GM23338 (cell line): ENCODE data around the gene DHX8. TPM values are rescaled to one million over a fixed set of nuclear protein-coding genes. Genes with fewer than 3 reads are reported as not detected.

Source experiments
- ATAC-seq: fragments of 200-7000 bp; cut with Tn5 transposase; 3 replicates; pipeline ENCODE4 v1.9.1; 2020
- DNase-seq: peaks from one replicate; pipeline ENCODE4 v3.0.0-alpha.2; 2015; ENCODE audit warnings: low spot score
- H2AFZ ChIP-seq: fragments of 200-600 bp; sonication (generic); 2 replicates; pipeline ENCODE4 v1.8.0; 2016; ENCODE audit warnings: antibody characterized with exemption, mild to moderate bottlenecking, moderate library complexity
- H3F3A ChIP-seq: fragments of 200-600 bp; sonication (generic); replicated peaks from 2 replicates; pipeline ENCODE4 v1.8.0; 2017; ENCODE audit warnings: antibody characterized with exemption, mixed run types, low read depth
- H3K27ac ChIP-seq: fragments of 200-600 bp; sonication (generic); 2 replicates; pipeline ENCODE4 v1.6.1; 2016; ENCODE audit warnings: low read depth
- H3K27me3 ChIP-seq: fragments of 200-600 bp; sonication (generic); 2 replicates; pipeline ENCODE4 v1.8.0; 2016; ENCODE audit warnings: mild to moderate bottlenecking, mixed run types, moderate library complexity; ENCODE audit not compliant: insufficient read depth
- H3K36me3 ChIP-seq: fragments of 200-600 bp; sonication (generic); 2 replicates; pipeline ENCODE4 v1.8.0; 2016; ENCODE audit warnings: mild to moderate bottlenecking; ENCODE audit not compliant: insufficient read depth
- H3K4me1 ChIP-seq: fragments of 200-600 bp; sonication (generic); 2 replicates; pipeline ENCODE4 v1.8.0; 2016; ENCODE audit warnings: mild to moderate bottlenecking, moderate library complexity; ENCODE audit not compliant: insufficient read depth
- H3K4me2 ChIP-seq: fragments of 200-600 bp; sonication (generic); 2 replicates; pipeline ENCODE4 v1.7.1; 2017; ENCODE audit warnings: mixed run types
- H3K4me3 ChIP-seq: fragments of 200-600 bp; sonication (generic); 2 replicates; pipeline ENCODE4 v1.6.1; 2016; ENCODE audit warnings: mixed run types
- H3K79me2 ChIP-seq: fragments of 200-600 bp; sonication (generic); replicated peaks from 2 replicates; pipeline ENCODE4 v1.8.0; 2017; ENCODE audit warnings: mild to moderate bottlenecking; ENCODE audit not compliant: insufficient read depth
- H3K9me2 ChIP-seq: fragments of 200-600 bp; sonication (generic); 2 replicates; pipeline ENCODE4 v1.8.0; 2017; ENCODE audit not compliant: insufficient read depth
- H4K20me1 ChIP-seq: fragments of 200-600 bp; sonication (generic); replicated peaks from 2 replicates; pipeline ENCODE4 v1.8.0; 2017; ENCODE audit warnings: mild to moderate bottlenecking; ENCODE audit not compliant: insufficient read depth
- H3K27ac Mint-ChIP-seq: 2 replicates; pipeline ENCODE4 v1.8.0; 2020; ENCODE audit warnings: inconsistent platforms, mild to moderate bottlenecking, moderate library complexity, mixed read lengths
- H3K27me3 Mint-ChIP-seq: 3 replicates; pipeline ENCODE4 v1.8.0; 2022; ENCODE audit warnings: low read depth, mild to moderate bottlenecking, moderate library complexity, mixed read lengths, inconsistent platforms; ENCODE audit not compliant: insufficient read depth, poor library complexity
- H3K36me3 Mint-ChIP-seq: 3 replicates; pipeline ENCODE4 v1.8.0; 2021; ENCODE audit warnings: low read depth, mild to moderate bottlenecking, inconsistent platforms, moderate library complexity, mixed read lengths
- H3K4me1 Mint-ChIP-seq: 3 replicates; pipeline ENCODE4 v1.8.0; 2020; ENCODE audit warnings: mild to moderate bottlenecking, inconsistent platforms, mixed read lengths
- H3K4me3 Mint-ChIP-seq: 3 replicates; pipeline ENCODE4 v1.8.0; 2021; ENCODE audit warnings: moderate library complexity, mild to moderate bottlenecking, inconsistent platforms, mixed read lengths
- H3K9me3 Mint-ChIP-seq: 3 replicates; pipeline ENCODE4 v1.8.0; 2020; ENCODE audit warnings: moderate library complexity, mild to moderate bottlenecking, inconsistent platforms, mixed read lengths
- CREB1 ChIP-seq: fragments of 250-450 bp; sonication (Bioruptor Pico); IDR thresholded peaks from 2 replicates; pipeline ENCODE4 v1.5.0; 2020; ENCODE audit warnings: low read depth, mild to moderate bottlenecking, moderate library complexity
- ETS1 ChIP-seq: IDR thresholded peaks from 2 replicates; pipeline ENCODE4 v1.6.1; 2016; ENCODE audit warnings: antibody characterized with exemption
- EZH2 ChIP-seq: fragments of 200-600 bp; sonication (generic); IDR thresholded peaks from one replicate; pipeline ENCODE4 v1.8.0; 2017; ENCODE audit warnings: antibody characterized with exemption, mild to moderate bottlenecking, low read depth; ENCODE audit not compliant: unreplicated experiment
- JUNB ChIP-seq: IDR thresholded peaks from one replicate; pipeline ENCODE4 v1.6.1; 2016; ENCODE audit warnings: antibody characterized with exemption; ENCODE audit not compliant: unreplicated experiment
- NANOG ChIP-seq: IDR thresholded peaks from 2 replicates; pipeline ENCODE4 v1.6.1; 2016; ENCODE audit warnings: antibody characterized with exemption, borderline replicate concordance
- POLR2AphosphoS5 ChIP-seq: IDR thresholded peaks from 2 replicates; pipeline ENCODE4 v1.6.1; 2016; ENCODE audit warnings: antibody characterized with exemption, low read depth
- ZNF114 ChIP-seq: fragments of 250-450 bp; sonication (Bioruptor Pico); IDR thresholded peaks from 2 replicates; pipeline ENCODE4 v1.5.0; 2020; ENCODE audit warnings: mild to moderate bottlenecking, moderate library complexity
- ZNF331 ChIP-seq: fragments of 250-450 bp; sonication (Bioruptor Pico); IDR thresholded peaks from 2 replicates; pipeline ENCODE4 v1.5.0; 2020; ENCODE audit warnings: low read depth, mild to moderate bottlenecking, moderate library complexity
- ZNF462 ChIP-seq: fragments of 250-450 bp; sonication (Bioruptor Pico); IDR thresholded peaks from 2 replicates; pipeline ENCODE4 v1.5.0; 2020; ENCODE audit warnings: mild to moderate bottlenecking, moderate library complexity
- polyA plus RNA-seq: library from polyadenylated mRNA; unstranded; fragments of >200 nt; fragmentation: Nextera tagmentation; extraction: Ambion mirVana; gene quantifications from 2 replicates; pipeline ENCODE4 v1.2.1, GENCODE V29; 2016
- total RNA-seq: library from RNA; depleted of rRNA; stranded (reverse); fragments of >200 nt; shearing (Covaris generic); gene quantifications from 2 replicates; pipeline ENCODE4 v1.2.3, GENCODE V29; 2014

DHX8 gene
- total and polyA plus RNA-seq, 2 experiments from 2014 or later, result 35.3 to 81.1 TPM

DNA sequence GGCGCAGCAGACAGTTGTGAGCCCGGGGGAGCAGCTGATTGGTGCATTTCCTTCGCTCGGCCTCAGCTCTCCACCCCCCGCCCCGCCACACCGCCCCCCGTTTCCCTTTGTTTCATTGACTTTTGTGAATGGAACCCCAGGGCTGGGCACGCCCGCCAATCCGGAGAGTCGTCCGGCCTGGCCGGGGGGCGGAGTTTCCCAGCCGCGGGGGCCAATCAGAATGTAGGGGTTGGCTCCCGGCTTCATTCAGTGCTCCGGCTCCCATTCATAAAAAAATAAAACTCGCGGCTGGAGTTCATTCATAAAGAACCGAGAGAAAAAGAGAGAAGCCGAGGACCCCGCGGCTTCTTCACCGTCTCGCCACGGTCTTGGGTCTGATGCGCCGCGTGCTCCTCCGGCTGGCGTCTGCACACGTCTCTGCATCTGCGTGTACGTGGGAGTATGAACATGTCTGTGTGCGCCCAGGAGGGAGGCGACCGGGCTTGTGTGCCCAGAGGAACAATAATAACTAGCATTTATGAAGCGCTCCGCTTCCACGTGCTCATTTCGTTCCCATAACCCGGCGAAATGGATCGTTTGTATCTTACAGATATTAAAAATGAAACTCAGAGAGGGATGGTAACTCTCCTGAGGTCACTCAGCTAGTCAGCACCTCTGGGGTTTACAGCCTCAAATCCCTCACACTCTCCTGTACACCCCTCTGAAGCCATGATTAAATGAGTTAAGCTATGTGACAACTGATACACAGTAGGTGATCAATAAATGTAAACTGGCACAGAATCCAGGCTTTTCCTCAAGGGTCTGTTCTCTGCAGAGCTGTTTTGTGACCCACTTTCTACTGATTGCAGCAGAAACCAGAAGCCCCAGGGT lies 62.8 kb downstream of the DHX8 start, which contains the start of gene ETV4:
TSS of gene ETV4 (minus strand) at position 22 of the 870 bp plus-strand sequence. CDS start 723 bp downstream, outside the sequence.
- Mint-ChIP-seq H3K36me3 (peaks cover 15% of the 10 kb centered on the region; the same call in 2 of the 3 replicates), H3K27ac (peak within 1 kb of the TSS; percentile 97), H3K4me3 (peak within 1 kb of the TSS; percentile 99), H3K9me3 (no peaks in the 10 kb centered on the region; the same call in 2 of the 3 replicates), H3K27me3 (peaks cover 26% of the 10 kb centered on the region), H3K4me1 (peaks cover 60% of the 10 kb centered on the region)
- H4K20me1 ChIP-seq, result peaks cover 6% of the 10 kb centered on the region
- peaks cover 52% of the 10 kb centered on the region for H3K4me1 ChIP-seq
- 0 out of 2 replicates have a peak, but pooled peaks cover 13% of the 10 kb centered on the region for H3K27me3 ChIP-seq
- H3K79me2 ChIP-seq, result peaks cover 34% of the 10 kb centered on the region
- ATAC-seq (peak; percentile 61), DNase-seq (peak; percentile 97)
- H3K4me3 ChIP-seq, result peak within 1 kb of the TSS; percentile 74
- peak within 1 kb of the TSS; percentile 95 for H3K27ac ChIP-seq
- no peak within 1 kb of the TSS for H2AFZ ChIP-seq
- peaks cover 6% of the 10 kb centered on the region; the same call in 1 of the 2 replicates for H3F3A ChIP-seq
- no peaks in the 10 kb centered on the region for H3K36me3 ChIP-seq
- no peaks in the 10 kb centered on the region for H3K9me2 ChIP-seq
- TF ChIP-seq ZNF114 (CRISPR knock-in tag) (no peak), POLR2AphosphoS5 (0 out of 2 replicates have a peak, but pooled peaks have one; percentile 31), ZNF462 (CRISPR knock-in tag) (no peak)
- H3K4me2 ChIP-seq, result peak within 1 kb of the TSS; percentile 90

DNA sequence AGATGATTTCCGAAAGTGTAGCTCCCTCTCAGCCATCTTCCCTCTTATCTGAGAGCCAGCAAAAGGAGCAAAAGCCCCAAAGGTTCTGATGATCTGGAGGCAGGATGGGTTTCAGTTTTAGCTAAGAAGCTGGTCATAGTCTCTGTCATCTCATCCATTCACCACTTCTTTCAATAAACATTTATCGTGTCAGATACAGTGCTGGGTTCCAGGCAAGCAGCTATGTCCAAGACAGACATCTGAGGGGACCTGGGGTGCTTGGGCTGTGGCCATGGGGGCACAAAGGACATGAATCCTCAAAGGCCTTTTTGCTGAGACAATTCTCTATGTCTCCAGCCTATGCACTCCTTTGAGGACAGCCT lies 63.4 kb downstream of the DHX8 start:
- Mint-ChIP-seq H3K27me3 (peaks cover 31% of the 10 kb centered on the region), H3K4me1 (peaks cover 57% of the 10 kb centered on the region), H3K4me3 (peak overlapping the region; percentile 99), H3K36me3 (peaks cover 11% of the 10 kb centered on the region; the same call in 2 of the 3 replicates), H3K27ac (no peak overlapping the region), H3K9me3 (no peaks in the 10 kb centered on the region; the same call in 2 of the 3 replicates)
- H3K4me3 ChIP-seq, result peak overlapping the region; percentile 74
- DNase-seq, result no peak
- no peaks in the 10 kb centered on the region for H3K36me3 ChIP-seq
- peak overlapping the region; percentile 88 for H3K4me2 ChIP-seq
- no peaks in the 10 kb centered on the region for H3K9me2 ChIP-seq
- ATAC-seq, result no peak
- H3K27me3 ChIP-seq, result 0 out of 2 replicates have a peak, but pooled peaks cover 13% of the 10 kb centered on the region
- H3K79me2 ChIP-seq, result peaks cover 28% of the 10 kb centered on the region
- H2AFZ ChIP-seq, result no peak overlapping the region
- peaks cover under 1% of the 10 kb centered on the region; the same call in 1 of the 2 replicates for H4K20me1 ChIP-seq
- peaks cover 49% of the 10 kb centered on the region for H3K4me1 ChIP-seq
- peaks cover 7% of the 10 kb centered on the region for H3F3A ChIP-seq
- H3K27ac ChIP-seq, result no peak overlapping the region
- TF ChIP-seq NANOG (no peak), ZNF331 (CRISPR knock-in tag) (no peak), CREB1 (CRISPR knock-in tag) (no peak), JUNB (no peak), ETS1 (no peak), EZH2 (no peak)
